GM12878 (cell line): ENCODE measurements around the gene APOA4. TPM values are rescaled to one million over a fixed set of nuclear protein-coding genes. Genes with fewer than 3 reads are reported as not detected.

ENCODE experiments used
- ATAC-seq: fragments of 200-7000 bp; cut with Tn5 transposase; 3 replicates; pipeline ENCODE4 v1.9.1; 2020; ENCODE audit warnings: mild to moderate bottlenecking, moderate library complexity
- BruUV-seq: library from RNA; stranded (reverse); fragments of 400-500 nt; replicated peaks from 2 replicates; lab custom pipeline; 2021; lab: Mats Ljungman, UMichigan
- CTCF ChIA-PET: fragments of 300-600 bp; sonication (Branson Sonifier 250); formaldehyde crosslinking; extraction: SDS; loops from one replicate; lab custom pipeline; 2021; ENCODE audit warnings: inconsistent platforms; lab: Yijun Ruan, JAX
- POLR2A ChIA-PET: fragments of 350-600 bp; formaldehyde crosslinking; extraction: SDS; loops from one replicate; lab custom pipeline; 2021; ENCODE audit warnings: inconsistent platforms; lab: Charles Lee
- RAD21 ChIA-PET: fragments of 300-600 bp; sonication (Branson Sonifier 250); formaldehyde crosslinking; loops from one replicate; lab custom pipeline; 2023; ENCODE audit warnings: antibody characterized with exemption; ENCODE audit not compliant: unreplicated experiment; lab: Charles Lee
- SMC1A ChIA-PET: fragments of 300-600 bp; sonication (Branson Sonifier 250); formaldehyde crosslinking; loops from one replicate; lab custom pipeline; 2023; ENCODE audit not compliant: unreplicated experiment, uncharacterized antibody; lab: Charles Lee
- DNase-seq: peaks from one replicate; pipeline ENCODE4 v3.0.0-alpha.2; 2011; ENCODE audit warnings: low read depth, low spot score
- FAIRE-seq: peaks from 3 replicates; lab custom pipeline; 2011; peaks lifted over from hg19 to GRCh38; lab: Jason Lieb, UNC
- H2AFZ ChIP-seq: 2 replicates; pipeline ENCODE4 v1.6.0; 2011; ENCODE audit warnings: low read depth, low read length, control low read depth; ENCODE audit not compliant: control insufficient read depth
- H3K27ac ChIP-seq: 2 replicates; pipeline ENCODE4 v1.5.1; 2011; ENCODE audit warnings: control low read depth; ENCODE audit not compliant: control insufficient read depth, insufficient read depth
- H3K27me3 ChIP-seq, 2 experiments: replicated peaks in 1 of 2; 2 replicates each; pipeline versions ENCODE4 v1.6.0 to v1.6.1; 2011; ENCODE audit warnings: low read length in 1 of 2; ENCODE audit not compliant: control insufficient read depth in 2 of 2, insufficient read depth in 2 of 2
- H3K36me3 ChIP-seq, 2 experiments: 2 replicates each; pipeline ENCODE4 v1.5.1; 2011; ENCODE audit warnings: low read length in 1 of 2; ENCODE audit not compliant: control insufficient read depth in 2 of 2, insufficient read depth in 2 of 2
- H3K4me1 ChIP-seq: 2 replicates; pipeline ENCODE4 v1.6.1; 2011; ENCODE audit warnings: mild to moderate bottlenecking, low read length, moderate library complexity, mixed read lengths; ENCODE audit not compliant: control insufficient read depth, insufficient read depth
- H3K4me2 ChIP-seq: 2 replicates; pipeline ENCODE4 v1.6.0; 2011; ENCODE audit warnings: control low read depth; ENCODE audit not compliant: control insufficient read depth, insufficient read depth
- H3K4me3 ChIP-seq: fragments of 200-600 bp; sonication (generic); 2 replicates; pipeline ENCODE4 v1.5.1; 2016
- H3K79me2 ChIP-seq: 2 replicates; pipeline ENCODE4 v1.6.0; 2011; ENCODE audit warnings: low read length; ENCODE audit not compliant: control insufficient read depth, insufficient read depth
- H3K9ac ChIP-seq: 2 replicates; pipeline ENCODE4 v1.8.0; 2011; ENCODE audit warnings: low read length, control low read depth, mixed read lengths; ENCODE audit not compliant: control insufficient read depth, insufficient read depth
- H3K9me3 ChIP-seq: replicated peaks from 3 replicates; pipeline ENCODE4 v1.5.1; 2011; ENCODE audit warnings: mild to moderate bottlenecking, low read length; ENCODE audit not compliant: control insufficient read depth, insufficient read depth
- H4K20me1 ChIP-seq: 2 replicates; pipeline ENCODE4 v1.6.0; 2011; ENCODE audit not compliant: control insufficient read depth, insufficient read depth
- CBFB ChIP-seq: IDR thresholded peaks from 2 replicates; pipeline ENCODE4 v1.6.1; 2016; ENCODE audit warnings: antibody characterized with exemption, low read depth
- HDAC6 ChIP-seq: fragments of 200-600 bp; sonication (generic); IDR thresholded peaks from one replicate; pipeline ENCODE4 v1.8.0; 2017; ENCODE audit warnings: antibody characterized with exemption; ENCODE audit not compliant: unreplicated experiment
- HDGF ChIP-seq: fragments of 450-650 bp; IDR thresholded peaks from 2 replicates; pipeline ENCODE4 v1.6.1; 2016; ENCODE audit warnings: antibody characterized with exemption
- IKZF1 ChIP-seq: fragments of 450-650 bp; conservative IDR thresholded peaks from 2 replicates; pipeline ENCODE4 v1.6.1; 2017; ENCODE audit warnings: antibody characterized with exemption, mild to moderate bottlenecking
- KDM1A ChIP-seq: fragments of 200-600 bp; sonication (generic); IDR thresholded peaks from 2 replicates; pipeline ENCODE4 v1.6.1; 2016; ENCODE audit warnings: borderline replicate concordance
- MTA2 ChIP-seq: fragments of 450-650 bp; IDR thresholded peaks from 2 replicates; pipeline ENCODE4 v1.6.1; 2016; ENCODE audit warnings: low read depth, mild to moderate bottlenecking, moderate library complexity
- NBN ChIP-seq: fragments of 450-650 bp; IDR thresholded peaks from 2 replicates; pipeline ENCODE4 v1.6.1; 2016
- PKNOX1 ChIP-seq: fragments of 450-650 bp; IDR thresholded peaks from 2 replicates; pipeline ENCODE4 v1.6.1; 2016; ENCODE audit warnings: mild to moderate bottlenecking
- RAD21 ChIP-seq: IDR thresholded peaks from 2 replicates; pipeline ENCODE4 v1.6.1; 2011; ENCODE audit warnings: mild to moderate bottlenecking, low read depth, low read length, moderate library complexity; ENCODE audit not compliant: insufficient read depth
- RAD51 ChIP-seq: fragments of 450-650 bp; IDR thresholded peaks from 2 replicates; pipeline ENCODE4 v1.6.1; 2016; ENCODE audit warnings: moderate library complexity, mild to moderate bottlenecking, inconsistent platforms
- RFX5 ChIP-seq: IDR thresholded peaks from 2 replicates; pipeline ENCODE4 v1.6.1; 2011; ENCODE audit warnings: low read depth, low read length, improper control_type of control experiment
- RUNX3 ChIP-seq: IDR thresholded peaks from 2 replicates; pipeline ENCODE4 v1.6.1; 2012; ENCODE audit warnings: low read length, inconsistent platforms
- SMC3 ChIP-seq: IDR thresholded peaks from 2 replicates; pipeline ENCODE4 v1.6.1; 2011; ENCODE audit warnings: low read length, improper control_type of control experiment, borderline replicate concordance
- SP1 ChIP-seq: IDR thresholded peaks from one replicate; pipeline ENCODE4 v1.6.1; 2011; ENCODE audit warnings: low read depth, low read length
- SREBF1 ChIP-seq: IDR thresholded peaks from 2 replicates; pipeline ENCODE4 v1.6.1; 2012; ENCODE audit warnings: mild to moderate bottlenecking, low read length
- TARDBP ChIP-seq: IDR thresholded peaks from 2 replicates; pipeline ENCODE4 v1.6.1; 2016; ENCODE audit warnings: borderline replicate concordance
- TCF7 ChIP-seq: IDR thresholded peaks from 2 replicates; pipeline ENCODE4 v1.6.1; 2014; ENCODE audit warnings: antibody characterized with exemption, borderline replicate concordance
- ZNF217 ChIP-seq: fragments of 450-650 bp; IDR thresholded peaks from 2 replicates; pipeline ENCODE4 v1.6.1; 2017; ENCODE audit warnings: antibody characterized with exemption, mild to moderate bottlenecking
- WGBS: methylation state at CpG from one replicate; pipeline ENCODE4 v1.1.6; 2016; ENCODE audit warnings: low lambda C conversion rate; ENCODE audit not compliant: insufficient replicate concordance, insufficient coverage; ENCODE audit errors: missing lambda C conversion rate; 5-methylcytosine and 5-hydroxymethylcytosine counted together
- in situ Hi-C: fragments of 300-500 bp; cut with MboI; formaldehyde crosslinking; loops from 9 replicates; pipeline ENCODE4 v1.14.3; 2018; ENCODE audit warnings: mixed read lengths
- intact Hi-C: fragments of 100-400 bp; cut with micrococcal nuclease; formaldehyde crosslinking; loops from one replicate; pipeline ENCODE4 v1.14.2; 2022; ENCODE audit not compliant: unreplicated experiment
- polyA plus RNA-seq, 11 experiments: library from polyadenylated mRNA; depleted of rRNA in 4 of 11; unstranded in 6 of 11; stranded (reverse) in 5 of 11; fragments of >200 nt; fragmentation: Nextera tagmentation in 4 of 11; fragmentation: Illumina TruSeq in 1 of 11; extraction: Ambion mirVana in 4 of 11; extraction: Trizol in 1 of 11; gene quantifications; 1 replicate in 1 of 11; 2 replicates in 10 of 11; pipeline versions ENCODE4 v1.2.1 to v1.2.3, GENCODE V29; 2011 to 2016; ENCODE audit warnings: inconsistent platforms in 2 of 11, missing spikeins in 2 of 11, low read depth in 1 of 11
- total RNA-seq, 4 experiments: library from RNA; depleted of rRNA in 3 of 4; stranded (reverse); fragments of >200 nt in 3 of 4; fragmentation: Illumina TruSeq in 1 of 4; extraction: Trizol in 1 of 4; gene quantifications; 2 replicates each; pipeline versions ENCODE4 v1.2.1 to v1.2.3, GENCODE V29; 2013 to 2021
- TF ChIP-seq, protein P1 (sequence below): IDR thresholded peaks from 2 replicates; pipeline ENCODE4 v1.6.1; 2011; ENCODE audit warnings: low read depth, low read length, improper control_type of control experiment, borderline replicate concordance
- TF ChIP-seq, protein P2 (sequence below): fragments of 450-650 bp; IDR thresholded peaks from 2 replicates; pipeline ENCODE4 v1.6.1; 2014; ENCODE audit warnings: mild to moderate bottlenecking
- TF ChIP-seq, protein P3 (sequence below): fragments of 450-650 bp; IDR thresholded peaks from 2 replicates; pipeline ENCODE4 v1.6.1; 2017; ENCODE audit warnings: mild to moderate bottlenecking

APOA4 gene
- total and polyA plus RNA-seq, 10 of the 15 experiments (the other 5 are each of a cell fraction or from before 2014, with no cell fraction given) = not detected

GRCh38 chr11:116791002-116791812 lies 31.9 kb downstream of the APOA4 start:
- POLR2A ChIA-PET = interaction anchor here (1.7 kb wide), 1 partner anchor 44 kb away, joined by 9 read pairs; no protein-coding TSS in a partner anchor
- WGBS = 28% methylated on average over 31 of the region's 31 CpGs
- no peaks in the 10 kb centered on the region for H3K9me3 ChIP-seq
- peaks cover 14% of the 10 kb centered on the region for H3K4me1 ChIP-seq
- H3K27ac ChIP-seq = no peak overlapping the region
- H3K36me3 ChIP-seq = no peaks in the 10 kb centered on the region; a peak in 1 of 4 replicates
- peak overlapping the region; percentile 63 for H2AFZ ChIP-seq
- no peak overlapping the region for H3K4me3 ChIP-seq
- H3K4me2 ChIP-seq = no peak overlapping the region; the same call in 1 of the 2 replicates
- H3K79me2 ChIP-seq = peaks cover 19% of the 10 kb centered on the region
- SMC1A ChIA-PET = interaction anchor here (0.8 to 7.5 kb wide), 11 partner anchors 22 to 436 kb away, joined by 3 to 46 read pairs (median 3); no protein-coding TSS in a partner anchor
- intact Hi-C loops = loop anchor here (1.0 to 5.0 kb wide), 3 partner anchors 45 to 436 kb away; no protein-coding TSS in a partner anchor
- CTCF ChIA-PET = interaction anchor here (0.6 to 10.9 kb wide), 38 partner anchors 8 to 438 kb away, joined by 3 to 183 read pairs (median 5); partner anchors contain the start of genes APOA1, APOA4, BUD13 and SIDT2
- ATAC-seq = peak; percentile 73
- in situ Hi-C loops = no loop called here
- DNase-seq = no peak
- no peak for FAIRE-seq
- no TSS peak for BruUV-seq
- no peaks in the 10 kb centered on the region for H4K20me1 ChIP-seq
- H3K9ac ChIP-seq = no peak overlapping the region
- no peaks in the 10 kb centered on the region for H3K27me3 ChIP-seq
- RAD21 ChIA-PET = interaction anchor here (0.6 to 3.5 kb wide), 19 partner anchors 9 to 439 kb away, joined by 3 to 56 read pairs (median 4); partner anchors contain the start of gene APOA1
- no peak for TF ChIP-seq CBFB
- no peak for TF ChIP-seq HDAC6
- no peak for TF ChIP-seq SREBF1
- TF ChIP-seq RAD21 = peak; percentile 71
- TF ChIP-seq NBN = no peak
- TF ChIP-seq RUNX3 = no peak
- no peak for TF ChIP-seq MTA2
- TF ChIP-seq, protein P1, sequence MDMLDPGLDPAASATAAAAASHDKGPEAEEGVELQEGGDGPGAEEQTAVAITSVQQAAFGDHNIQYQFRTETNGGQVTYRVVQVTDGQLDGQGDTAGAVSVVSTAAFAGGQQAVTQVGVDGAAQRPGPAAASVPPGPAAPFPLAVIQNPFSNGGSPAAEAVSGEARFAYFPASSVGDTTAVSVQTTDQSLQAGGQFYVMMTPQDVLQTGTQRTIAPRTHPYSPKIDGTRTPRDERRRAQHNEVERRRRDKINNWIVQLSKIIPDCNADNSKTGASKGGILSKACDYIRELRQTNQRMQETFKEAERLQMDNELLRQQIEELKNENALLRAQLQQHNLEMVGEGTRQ = no peak
- TF ChIP-seq IKZF1 = no peak
- TF ChIP-seq HDGF = no peak
- TF ChIP-seq PKNOX1 = no peak
- no peak for TF ChIP-seq RFX5
- TF ChIP-seq ZNF217 = no peak
- no peak for TF ChIP-seq TARDBP
- no peak for TF ChIP-seq RAD51
- no peak for TF ChIP-seq KDM1A
- TF ChIP-seq, protein P2, sequence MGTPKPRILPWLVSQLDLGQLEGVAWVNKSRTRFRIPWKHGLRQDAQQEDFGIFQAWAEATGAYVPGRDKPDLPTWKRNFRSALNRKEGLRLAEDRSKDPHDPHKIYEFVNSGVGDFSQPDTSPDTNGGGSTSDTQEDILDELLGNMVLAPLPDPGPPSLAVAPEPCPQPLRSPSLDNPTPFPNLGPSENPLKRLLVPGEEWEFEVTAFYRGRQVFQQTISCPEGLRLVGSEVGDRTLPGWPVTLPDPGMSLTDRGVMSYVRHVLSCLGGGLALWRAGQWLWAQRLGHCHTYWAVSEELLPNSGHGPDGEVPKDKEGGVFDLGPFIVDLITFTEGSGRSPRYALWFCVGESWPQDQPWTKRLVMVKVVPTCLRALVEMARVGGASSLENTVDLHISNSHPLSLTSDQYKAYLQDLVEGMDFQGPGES = no peak
- TF ChIP-seq, protein P3, sequence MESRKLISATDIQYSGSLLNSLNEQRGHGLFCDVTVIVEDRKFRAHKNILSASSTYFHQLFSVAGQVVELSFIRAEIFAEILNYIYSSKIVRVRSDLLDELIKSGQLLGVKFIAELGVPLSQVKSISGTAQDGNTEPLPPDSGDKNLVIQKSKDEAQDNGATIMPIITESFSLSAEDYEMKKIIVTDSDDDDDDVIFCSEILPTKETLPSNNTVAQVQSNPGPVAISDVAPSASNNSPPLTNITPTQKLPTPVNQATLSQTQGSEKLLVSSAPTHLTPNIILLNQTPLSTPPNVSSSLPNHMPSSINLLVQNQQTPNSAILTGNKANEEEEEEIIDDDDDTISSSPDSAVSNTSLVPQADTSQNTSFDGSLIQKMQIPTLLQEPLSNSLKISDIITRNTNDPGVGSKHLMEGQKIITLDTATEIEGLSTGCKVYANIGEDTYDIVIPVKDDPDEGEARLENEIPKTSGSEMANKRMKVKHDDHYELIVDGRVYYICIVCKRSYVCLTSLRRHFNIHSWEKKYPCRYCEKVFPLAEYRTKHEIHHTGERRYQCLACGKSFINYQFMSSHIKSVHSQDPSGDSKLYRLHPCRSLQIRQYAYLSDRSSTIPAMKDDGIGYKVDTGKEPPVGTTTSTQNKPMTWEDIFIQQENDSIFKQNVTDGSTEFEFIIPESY = no peak
- TF ChIP-seq SMC3 = peak; percentile 82
- no peak for TF ChIP-seq SP1
- no peak for TF ChIP-seq TCF7
